GM12801 (cell line): ENCODE measurements around the gene LYZ.

Source experiments
- TF ChIP-seq, protein P1 (sequence below): IDR thresholded peaks from one replicate; pipeline ENCODE4 v1.5.1; 2011; ENCODE audit warnings: control low read depth; ENCODE audit not compliant: insufficient read length; ENCODE audit errors: extremely low read depth

LYZ gene

GRCh38 chr12:69332815-69333358 lies 15.3 kb upstream of the LYZ start:
- TF ChIP-seq, protein P1, sequence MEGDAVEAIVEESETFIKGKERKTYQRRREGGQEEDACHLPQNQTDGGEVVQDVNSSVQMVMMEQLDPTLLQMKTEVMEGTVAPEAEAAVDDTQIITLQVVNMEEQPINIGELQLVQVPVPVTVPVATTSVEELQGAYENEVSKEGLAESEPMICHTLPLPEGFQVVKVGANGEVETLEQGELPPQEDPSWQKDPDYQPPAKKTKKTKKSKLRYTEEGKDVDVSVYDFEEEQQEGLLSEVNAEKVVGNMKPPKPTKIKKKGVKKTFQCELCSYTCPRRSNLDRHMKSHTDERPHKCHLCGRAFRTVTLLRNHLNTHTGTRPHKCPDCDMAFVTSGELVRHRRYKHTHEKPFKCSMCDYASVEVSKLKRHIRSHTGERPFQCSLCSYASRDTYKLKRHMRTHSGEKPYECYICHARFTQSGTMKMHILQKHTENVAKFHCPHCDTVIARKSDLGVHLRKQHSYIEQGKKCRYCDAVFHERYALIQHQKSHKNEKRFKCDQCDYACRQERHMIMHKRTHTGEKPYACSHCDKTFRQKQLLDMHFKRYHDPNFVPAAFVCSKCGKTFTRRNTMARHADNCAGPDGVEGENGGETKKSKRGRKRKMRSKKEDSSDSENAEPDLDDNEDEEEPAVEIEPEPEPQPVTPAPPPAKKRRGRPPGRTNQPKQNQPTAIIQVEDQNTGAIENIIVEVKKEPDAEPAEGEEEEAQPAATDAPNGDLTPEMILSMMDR, result no peak

DNA sequence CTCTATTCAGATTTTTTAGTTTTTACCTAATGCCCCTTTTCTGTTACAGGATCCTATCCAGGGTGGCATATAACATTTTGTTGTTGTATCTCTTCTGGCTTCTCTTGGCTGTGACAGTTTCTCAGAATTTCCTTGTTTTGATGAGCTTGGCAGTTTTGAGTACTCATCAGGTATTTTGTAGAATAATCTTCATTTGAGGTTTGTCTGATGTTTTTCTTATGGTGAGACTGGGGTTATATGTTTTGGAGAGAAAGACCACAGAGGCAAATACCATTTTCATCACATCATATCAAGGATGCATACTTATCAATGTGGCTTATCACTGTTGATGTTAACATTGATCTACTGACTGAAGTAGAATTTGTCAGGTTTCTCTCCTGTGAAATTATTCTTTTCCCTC lies 14.0 kb upstream of the LYZ start:
- TF ChIP-seq, protein P1, result no peak

- TF ChIP-seq, protein P1, result no peak
Measured at GRCh38 chr12:69337311-69338090, 10.7 kb upstream of the LYZ start.

DNA sequence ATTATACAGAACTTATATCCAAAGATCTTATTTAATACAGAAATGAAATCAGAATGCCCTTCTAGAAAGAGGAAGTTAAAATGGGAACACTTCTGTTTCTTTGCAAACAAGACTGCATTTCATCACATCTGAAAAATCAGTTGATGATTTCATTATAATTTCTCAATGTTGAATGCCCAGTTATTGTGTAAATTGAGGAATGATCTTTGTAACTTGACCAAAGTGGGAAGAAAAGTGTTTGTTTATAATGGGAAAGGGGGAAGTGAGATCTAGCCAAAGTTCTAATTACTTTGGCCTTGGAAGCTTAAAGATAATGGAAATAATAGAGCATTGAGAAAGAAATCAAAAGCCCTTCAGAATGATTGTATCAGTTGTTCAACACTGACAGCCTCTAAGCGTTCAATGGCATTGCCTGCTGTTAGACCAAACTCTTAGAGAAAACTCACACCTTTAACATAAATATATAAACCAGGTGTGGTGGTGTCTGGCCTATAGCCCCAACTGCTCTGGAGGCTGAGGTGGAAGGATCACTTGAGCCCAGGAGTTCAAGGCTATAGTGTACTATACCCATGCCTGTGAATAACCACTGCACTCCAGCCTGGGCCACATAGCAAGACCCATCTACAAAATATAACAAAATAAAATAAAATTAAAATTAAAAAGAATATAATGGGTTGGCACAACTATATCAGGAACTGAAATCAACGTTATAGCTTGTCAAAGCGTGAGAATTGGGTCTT lies 9.9 kb upstream of the LYZ start:
- TF ChIP-seq, protein P1, result no peak

DNA sequence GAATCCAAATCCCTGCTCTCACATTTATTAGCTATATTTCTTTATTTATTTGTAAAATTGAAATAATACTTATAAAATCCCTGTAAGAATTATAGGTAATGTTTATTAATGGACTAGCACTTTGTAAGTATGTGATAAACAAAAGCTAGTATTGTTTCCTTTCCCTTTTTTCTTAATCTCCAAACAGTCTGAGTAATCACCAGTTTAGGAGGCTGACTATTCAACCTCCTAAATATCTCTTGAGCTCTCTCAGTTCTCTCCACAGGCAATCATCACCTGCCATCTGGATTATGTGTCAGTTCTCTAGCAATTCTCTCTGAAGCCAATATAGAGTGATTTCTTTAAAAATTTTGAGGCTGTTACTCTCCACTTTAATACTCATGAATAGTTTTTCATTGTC lies 9.2 kb upstream of the LYZ start:
- TF ChIP-seq, protein P1, result no peak

DNA sequence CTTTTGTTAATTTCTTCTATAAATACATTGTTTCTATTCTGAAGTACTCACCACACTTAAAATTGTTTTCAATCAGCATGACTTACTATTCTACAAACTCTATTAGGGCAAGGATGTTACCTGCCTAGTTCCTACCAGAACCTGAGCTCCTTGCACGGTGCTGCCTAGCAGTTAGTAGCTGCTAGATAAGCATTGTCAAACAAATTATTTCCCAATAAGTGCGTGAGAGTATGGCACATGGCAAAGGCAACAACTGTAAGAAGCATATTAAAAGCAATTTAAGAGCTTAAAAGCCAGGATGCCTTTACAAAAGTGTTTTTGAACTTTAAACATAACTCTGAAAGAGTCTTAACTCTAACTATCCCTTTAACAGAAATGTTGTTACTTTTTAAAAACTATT lies 8.2 kb upstream of the LYZ start:
- TF ChIP-seq, protein P1, result no peak

DNA sequence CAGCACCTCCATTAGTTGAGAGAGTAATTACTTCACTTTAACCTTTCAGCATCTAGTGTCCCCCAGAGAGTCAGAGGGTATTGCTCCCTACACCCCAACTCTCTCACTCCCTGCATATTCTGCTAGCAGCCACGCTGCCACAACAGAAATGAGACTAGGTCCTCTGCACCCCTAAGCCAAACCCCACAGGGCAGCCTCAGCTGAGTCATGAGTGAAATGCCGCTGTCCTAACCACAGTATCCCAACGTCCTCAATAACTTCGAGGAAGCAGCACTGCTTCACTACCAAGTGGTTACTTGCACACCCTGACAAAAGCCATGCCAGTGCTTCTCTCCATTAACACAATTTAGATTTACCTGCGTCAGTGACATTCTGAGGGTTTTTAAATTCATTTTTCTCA lies 6.9 kb upstream of the LYZ start:
- TF ChIP-seq, protein P1, result no peak
